Psoas muscle (tissue), 8 donors: ENCODE data around the gene KLHL5. TPM values are rescaled to one million over a fixed set of nuclear protein-coding genes. Genes with fewer than 3 reads are reported as not detected.

ENCODE experiments used
- ATAC-seq, 4 donors: fragments of 200-7000 bp; cut with Tn5 transposase; one replicate each; pipeline ENCODE4 v1.9.1; 2020; ENCODE audit warnings: moderate library complexity in 3 of 4, mild to moderate bottlenecking in 2 of 4
- DNase-seq, 2 donors: peaks; one replicate each; pipeline ENCODE4 v3.0.0-alpha.2; 2020
- H3K27ac ChIP-seq: fragments of 200-600 bp; one replicate; pipeline ENCODE4 v1.8.0; 2022
- H3K27me3 ChIP-seq, 3 donors: fragments of 200-600 bp in 1 of 3; one replicate each; pipeline versions ENCODE4 v1.6.1 to v1.8.0; 2013 to 2022; ENCODE audit warnings: low read length in 2 of 3, mild to moderate bottlenecking in 2 of 3, moderate library complexity in 1 of 3; ENCODE audit not compliant: insufficient read depth in 3 of 3
- H3K36me3 ChIP-seq, 2 donors: fragments of 200-600 bp in 1 of 2; one replicate each; pipeline versions ENCODE4 v1.6.1 to v1.8.0; 2013 to 2022; ENCODE audit warnings: low read depth in 1 of 2, mild to moderate bottlenecking in 1 of 2, moderate library complexity in 1 of 2; ENCODE audit not compliant: insufficient read depth in 1 of 2
- H3K4me1 ChIP-seq: fragments of 200-600 bp; one replicate; pipeline ENCODE4 v1.8.0; 2022
- H3K4me3 ChIP-seq: fragments of 200-600 bp; one replicate; pipeline ENCODE4 v1.8.0; 2022; ENCODE audit warnings: mild to moderate bottlenecking
- H3K9me3 ChIP-seq: fragments of 200-600 bp; one replicate; pipeline ENCODE4 v1.8.0; 2022
- CTCF ChIP-seq: fragments of 200-600 bp; IDR thresholded peaks from one replicate; pipeline ENCODE4 v1.8.0; 2022; ENCODE audit warnings: antibody characterized with exemption
- WGBS, 3 donors: extraction: QIAGEN DNeasy Blood & Tissue Kit; methylation state at CpG; one replicate each; pipeline versions ENCODE4 v1.1.6 to v1.1.7; 2013; 5-methylcytosine and 5-hydroxymethylcytosine counted together
- intact Hi-C, 2 donors: fragments of 100-400 bp; cut with DNase I; formaldehyde crosslinking; loops; one replicate each; pipeline versions ENCODE4 v1.11.0 to v1.14.2; 2022
- polyA plus RNA-seq, 3 donors: library from polyadenylated mRNA; stranded (reverse); fragments of 200-250 nt; gene quantifications; one replicate each; pipeline ENCODE4 v1.2.3, GENCODE V29; 2013
- total RNA-seq, 4 donors: library from RNA; stranded (reverse); fragmentation: NEBNext Ultra II Directional in 2 of 4; extraction: Animal tissue kit (Norgen Biotek cat#: 25700) in 2 of 4; gene quantifications; one replicate each; pipeline versions ENCODE4 v1.2.1 to v1.2.4, GENCODE V29; 2021 to 2023
- donor health status: healthy with polysubstance abuse.
- donor health status: DM: no; HTN: no; CAD: no; lungs with moderate emphysema.
- donor health status: Bipolar disorder and iron deficiency.
- donor health status: healthy.
- donor health status: DM: yes; HTN: yes; CAD: no.
- donor health status: DM: no; HTN: no; CAD: no.
- donor health status: DM: no; HTN: no; CAD: no.
- donor health status: DM: yes; HTN: yes; CAD: no.

Gene KLHL5
- total and polyA plus RNA-seq, 7 donors: 6.7 to 14.9 (median 10.1) TPM

- intact Hi-C loops: no loop called here
- Histone ChIP-seq H3K36me3 (no peaks in the 10 kb centered on the region), H3K27ac (no peak overlapping the region), H3K4me3 (no peak overlapping the region), H3K27me3 (no peaks in the 10 kb centered on the region), H3K4me1 (no peaks in the 10 kb centered on the region), H3K9me3 (no peaks in the 10 kb centered on the region)
- no peak for DNase-seq
- 79 to 83% (median 82%) methylated on average over 2 of the region's 2 CpGs for WGBS, 3 donors
- TF ChIP-seq CTCF: no peak
- no peak for ATAC-seq
Measured at GRCh38 chr4:39022241-39022640, 39.8 kb upstream of the KLHL5 start.

DNA sequence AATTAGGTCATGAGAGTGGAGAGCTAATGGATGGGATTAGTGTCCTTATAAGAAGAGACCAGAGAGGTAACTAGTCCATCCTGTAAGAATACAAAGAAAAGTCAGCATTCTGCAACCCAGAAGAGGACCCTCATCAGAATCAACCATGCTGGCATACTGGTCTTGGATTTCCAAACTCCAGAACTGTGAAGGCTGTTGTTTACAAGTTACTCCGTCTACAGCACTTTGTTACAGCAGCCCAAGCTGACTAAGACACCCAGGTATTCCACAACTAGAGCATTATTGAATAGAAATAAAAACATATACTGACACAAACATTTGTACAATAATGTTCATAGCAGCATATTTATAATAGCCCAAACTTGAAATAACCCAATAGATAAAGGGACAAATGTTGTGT lies 39.0 kb upstream of the KLHL5 start:
- Histone ChIP-seq H3K27ac (no peak overlapping the region), H3K27me3 (no peaks in the 10 kb centered on the region), H3K9me3 (no peaks in the 10 kb centered on the region), H3K4me3 (no peak overlapping the region), H3K36me3 (no peaks in the 10 kb centered on the region), H3K4me1 (no peaks in the 10 kb centered on the region)
- intact Hi-C loops: no loop called here
- ATAC-seq (no peak), DNase-seq (no peak)
- no peak for TF ChIP-seq CTCF
- WGBS, 3 donors: 83 to 97% (median 91%) methylated on average over 1 of the region's 1 CpG

DNA sequence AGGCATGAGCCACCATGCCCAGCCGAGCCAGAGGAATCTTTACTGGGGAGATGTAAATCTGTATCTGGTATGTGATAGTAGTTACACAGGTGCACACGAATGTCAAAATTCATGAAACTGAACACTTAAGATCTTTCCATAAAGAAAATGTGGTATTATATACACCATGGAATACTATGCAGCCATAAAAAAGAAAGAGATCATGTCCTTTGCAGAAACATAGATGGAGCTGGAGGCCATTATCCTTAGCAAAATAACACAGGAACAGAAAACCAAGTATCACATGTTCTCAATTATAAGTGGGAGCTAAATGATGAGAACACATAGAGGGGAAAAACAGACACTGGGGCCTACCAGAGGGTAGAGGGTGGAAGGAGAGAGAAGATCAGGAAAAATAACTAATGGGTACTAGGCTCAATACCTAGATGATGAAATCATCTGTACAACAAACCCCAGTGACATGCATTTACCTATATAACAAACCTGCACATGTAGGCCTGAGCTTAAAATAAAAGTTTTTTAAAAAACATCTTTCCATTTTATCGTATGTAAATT lies 37.6 kb upstream of the KLHL5 start:
- WGBS, 3 donors: 93 to 95% (median 95%) methylated on average over 3 of the region's 3 CpGs
- DNase-seq (no peak), ATAC-seq (no peak)
- H3K27me3 ChIP-seq: no peaks in the 10 kb centered on the region
- no peaks in the 10 kb centered on the region for H3K4me1 ChIP-seq
- no peaks in the 10 kb centered on the region for H3K9me3 ChIP-seq
- no peaks in the 10 kb centered on the region for H3K36me3 ChIP-seq
- no peak for TF ChIP-seq CTCF
- intact Hi-C loops: no loop called here
- no peak overlapping the region for H3K27ac ChIP-seq
- no peak overlapping the region for H3K4me3 ChIP-seq

- H3K27me3 ChIP-seq: no peaks in the 10 kb centered on the region
- H3K9me3 ChIP-seq: no peaks in the 10 kb centered on the region
- TF ChIP-seq CTCF: no peak
- H3K27ac ChIP-seq: no peak overlapping the region
- no peak overlapping the region for H3K4me3 ChIP-seq
- intact Hi-C loops: no loop called here
- peaks cover 2% of the 10 kb centered on the region for H3K4me1 ChIP-seq
- ATAC-seq (no peak), DNase-seq (no peak)
- 75 to 84% (median 82%) methylated on average over 4 of the region's 4 CpGs for WGBS, 3 donors
- H3K36me3 ChIP-seq: no peaks in the 10 kb centered on the region
Measured at GRCh38 chr4:39025552-39026085, 36.4 kb upstream of the KLHL5 start.

DNA sequence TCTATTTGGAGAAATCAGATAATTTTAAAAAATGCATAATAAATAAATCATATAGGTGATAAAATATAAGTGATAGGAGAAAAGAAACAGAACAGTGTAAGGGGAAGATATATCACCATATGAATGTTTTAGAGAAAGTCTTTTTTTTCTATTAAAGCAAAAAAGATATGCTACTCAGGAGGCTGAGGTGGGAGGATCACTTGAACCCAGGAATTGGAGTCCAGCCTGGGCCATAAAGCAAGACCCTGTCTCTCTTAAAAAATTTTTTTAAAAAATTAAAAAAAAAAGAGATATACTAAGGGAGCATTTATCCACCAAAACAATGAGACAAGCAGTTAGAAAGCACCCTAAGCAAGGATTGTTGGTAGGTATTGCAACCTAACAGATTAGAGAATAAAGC lies 35.9 kb upstream of the KLHL5 start:
- no peak for DNase-seq
- Histone ChIP-seq H3K27ac (no peak overlapping the region), H3K27me3 (no peaks in the 10 kb centered on the region), H3K9me3 (no peaks in the 10 kb centered on the region), H3K4me3 (no peak overlapping the region), H3K4me1 (peaks cover 3% of the 10 kb centered on the region), H3K36me3 (no peaks in the 10 kb centered on the region)
- no peak for TF ChIP-seq CTCF
- intact Hi-C loops: no loop called here
- no peak for ATAC-seq
